HG02973 (cell line): Measurements from ENCODE around the gene UCP1.
"Not testable (repeated sequence)": the region's sequence is repeated elsewhere in the genome, so short reads cannot be mapped to it uniquely, and the experiment has no call there.

ENCODE experiments used
- ATAC-seq: cut with Tn5 transposase; IDR thresholded peaks from one replicate; pipeline ENCODE4 v1.9.1; 2021; ENCODE audit warnings: moderate library complexity; ENCODE audit not compliant: unreplicated experiment

The UCP1 gene

DNA sequence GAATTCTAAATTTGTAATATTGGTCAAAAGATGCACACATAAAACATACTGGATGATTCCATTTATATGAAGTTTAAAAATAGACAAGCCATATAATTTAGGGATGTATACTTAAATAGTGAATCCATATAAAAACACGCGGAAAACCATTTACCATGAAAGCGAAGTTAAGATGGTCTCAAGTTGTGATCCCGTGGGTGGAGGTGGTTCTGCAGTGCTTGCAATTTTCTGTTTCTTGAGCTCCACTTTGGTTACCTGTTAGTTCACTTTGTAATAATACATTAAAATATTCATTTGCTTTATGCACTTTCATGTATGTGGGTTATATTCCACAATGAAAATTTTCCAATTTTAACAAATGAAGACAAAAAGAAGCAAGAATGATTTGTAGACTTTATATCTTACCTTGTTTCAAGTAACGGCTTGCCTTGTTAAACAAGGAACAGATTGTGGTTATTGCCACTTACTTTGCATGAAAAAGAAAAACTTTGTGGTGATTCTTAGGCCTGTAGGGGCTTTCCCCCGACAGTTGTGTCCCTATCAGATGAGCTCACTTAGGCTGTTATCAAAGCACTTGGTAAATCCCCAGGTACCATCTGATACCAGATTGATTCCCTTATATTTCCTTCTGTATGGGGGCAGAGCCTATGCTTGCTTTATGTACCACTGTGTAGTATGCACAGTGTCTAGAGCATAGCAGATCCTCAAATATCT is 12.2 kb downstream of the UCP1 start:
- peak; percentile 99 for ATAC-seq

DNA sequence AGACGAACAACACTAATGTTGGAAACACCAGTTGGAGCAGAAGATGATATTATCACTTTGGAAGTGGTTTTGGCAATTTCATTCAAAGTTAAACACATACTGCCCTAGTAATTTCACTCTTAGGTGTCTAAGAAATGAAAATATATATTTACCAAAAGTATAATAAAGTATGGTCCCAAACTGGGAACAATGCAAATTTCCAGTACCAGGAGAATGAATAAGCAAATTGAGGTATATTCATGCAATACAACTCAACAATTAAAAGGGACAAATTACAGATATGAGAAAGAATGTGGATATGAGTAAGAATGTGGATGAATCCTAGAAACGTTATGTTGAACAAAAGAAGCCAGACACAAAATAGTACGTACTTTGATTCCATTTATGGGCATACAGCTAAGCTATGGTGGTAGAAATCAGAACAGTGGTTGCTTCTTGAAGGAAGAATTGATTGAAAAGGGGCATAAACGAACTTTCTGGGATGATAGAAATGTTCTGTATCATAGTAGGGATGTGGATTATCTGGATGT is 34.7 kb downstream of the UCP1 start:
- ATAC-seq = no peak

DNA sequence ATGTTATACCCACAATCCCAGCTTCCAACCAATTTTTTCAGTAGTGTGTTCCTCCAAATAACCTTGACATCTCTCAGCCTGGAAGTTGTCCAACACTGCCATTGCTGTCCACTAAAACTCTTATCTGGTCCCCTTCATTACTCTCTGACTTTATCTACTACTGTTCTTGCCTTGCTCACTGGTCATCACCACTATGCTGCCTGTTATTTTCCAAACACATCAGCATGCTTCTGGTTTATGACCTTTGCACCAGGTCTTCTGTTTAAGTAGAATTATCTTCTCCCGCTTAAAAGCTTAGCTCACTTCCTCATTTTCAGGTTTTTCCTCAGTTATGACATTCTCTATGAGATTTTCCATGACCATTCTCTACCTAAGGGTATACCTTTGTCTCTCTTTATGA is 39.3 kb downstream of the UCP1 start:
- no peak for ATAC-seq

DNA sequence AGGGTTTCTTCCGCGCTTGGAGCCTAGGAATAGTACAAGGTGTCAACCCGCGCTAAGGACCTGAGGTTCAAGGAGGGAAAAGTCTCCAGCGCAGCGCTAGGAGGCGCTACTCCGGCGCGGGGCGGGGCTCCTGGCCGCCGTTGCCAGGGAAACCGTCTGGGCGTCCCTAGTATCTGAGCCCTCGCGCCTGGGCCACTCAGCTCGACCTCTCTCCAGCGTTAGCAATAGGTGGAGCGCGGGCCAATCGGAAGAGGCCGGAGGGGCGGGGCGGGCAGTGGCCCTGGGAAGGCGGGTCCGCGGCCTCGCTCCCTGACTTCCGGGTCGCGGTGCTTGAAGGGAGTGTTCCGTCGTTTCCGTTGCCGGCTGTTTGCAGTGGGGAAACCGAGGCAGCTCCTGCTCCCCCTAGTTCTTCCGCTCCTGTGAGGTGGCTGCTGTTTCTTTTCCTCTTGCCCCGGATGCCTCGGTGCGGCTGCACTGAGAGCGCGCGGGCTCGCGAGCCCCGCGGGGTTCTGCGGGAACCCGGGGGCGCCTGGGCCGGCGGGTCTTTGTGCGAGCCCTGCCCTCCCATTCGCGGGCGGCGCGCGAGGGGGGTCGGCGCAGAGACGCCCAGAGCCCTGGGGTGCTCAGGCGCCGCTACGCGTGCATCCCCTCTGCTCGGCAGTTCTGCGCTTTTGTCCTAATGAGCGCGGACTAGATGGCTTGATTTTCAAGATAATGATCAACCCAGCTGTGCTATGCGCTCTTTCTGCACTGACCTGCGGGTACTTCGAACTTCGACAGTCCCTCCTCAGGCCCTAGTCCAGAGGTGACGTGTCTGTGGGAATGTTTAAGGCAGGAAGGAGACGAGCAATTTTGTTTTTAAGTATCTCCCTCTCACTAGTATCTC is 44.7 kb downstream of the UCP1 start, which contains the start of gene ELMOD2:
Gene ELMOD2, plus strand, starts transcription at position 312 of the 886 bp plus-strand sequence. CDS start 1,261 bp downstream, outside the sequence.
- ATAC-seq = peak; percentile 100

DNA sequence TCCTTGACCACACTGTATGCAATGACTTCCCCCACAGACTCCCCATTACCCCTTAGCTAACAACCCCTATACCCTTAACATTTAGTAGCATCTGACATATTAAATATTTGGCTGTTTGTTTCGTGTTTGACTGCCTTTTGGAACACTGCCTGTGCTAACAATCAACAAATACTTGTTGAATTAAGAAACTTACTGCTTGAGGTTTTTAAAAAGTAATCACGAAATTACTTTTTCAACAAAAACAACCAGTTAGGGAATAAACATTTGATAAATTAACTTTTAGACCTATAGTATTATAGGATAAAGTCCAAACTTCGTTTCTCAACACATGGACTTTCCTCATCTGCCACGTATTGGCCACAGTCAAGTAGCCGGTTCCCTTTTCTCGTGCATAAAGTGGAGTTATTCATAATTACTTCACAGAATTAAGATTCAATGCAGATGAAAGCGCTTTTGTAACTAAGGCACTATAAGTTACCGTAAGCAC is 45.3 kb downstream of the UCP1 start:
- ATAC-seq = peak; percentile 9

DNA sequence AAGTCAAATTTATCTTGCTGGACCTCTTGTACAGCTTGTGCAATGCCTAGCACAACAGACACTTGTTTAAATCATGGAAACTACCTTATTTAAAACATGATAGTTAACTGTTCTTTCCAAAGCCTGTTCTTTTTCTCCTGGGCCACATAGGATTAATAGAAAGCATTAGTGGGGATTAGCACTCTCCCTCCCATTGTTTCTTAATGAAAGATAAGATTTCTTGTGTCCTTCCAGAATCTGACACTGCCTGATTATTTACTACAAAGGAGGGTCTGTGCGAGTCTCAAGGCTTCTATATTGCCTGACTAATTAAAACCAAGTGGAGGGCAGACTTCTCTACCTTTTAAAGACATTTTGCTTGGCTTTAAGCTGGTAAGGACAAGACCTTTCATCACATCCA is 53.3 kb downstream of the UCP1 start:
- ATAC-seq = no peak

DNA sequence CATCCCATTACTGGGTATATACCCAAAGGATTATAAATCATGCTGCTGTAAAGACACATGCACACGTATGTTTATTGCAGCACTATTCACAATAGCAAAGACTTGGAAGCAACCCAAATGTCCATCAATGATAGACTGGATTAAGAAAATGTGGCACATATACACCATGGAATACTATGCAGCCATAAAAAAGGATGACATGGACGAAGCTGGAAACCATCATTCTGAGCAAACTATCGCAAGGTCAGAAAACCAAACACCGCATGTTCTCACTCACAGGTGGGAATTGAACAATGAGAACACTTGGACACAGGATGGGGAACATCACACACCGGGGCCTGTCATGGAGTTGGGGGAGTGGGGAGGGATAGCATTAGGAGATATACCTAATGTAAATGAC is 55.0 kb downstream of the UCP1 start:
- ATAC-seq = not testable (repeated sequence)
